ENCODE data around the gene MAGI1. TPM values are rescaled to one million over a fixed set of nuclear protein-coding genes. Genes with fewer than 3 reads are reported as not detected.
"Not testable (repeated sequence)": the region's sequence is repeated elsewhere in the genome, so short reads cannot be mapped to it uniquely, and the experiment has no call there.

The MAGI1 gene
- total RNA-seq, 3 donors from 2014 or later (not counting 1 experiment from before 2014, with no cell fraction given): not detected

DNA sequence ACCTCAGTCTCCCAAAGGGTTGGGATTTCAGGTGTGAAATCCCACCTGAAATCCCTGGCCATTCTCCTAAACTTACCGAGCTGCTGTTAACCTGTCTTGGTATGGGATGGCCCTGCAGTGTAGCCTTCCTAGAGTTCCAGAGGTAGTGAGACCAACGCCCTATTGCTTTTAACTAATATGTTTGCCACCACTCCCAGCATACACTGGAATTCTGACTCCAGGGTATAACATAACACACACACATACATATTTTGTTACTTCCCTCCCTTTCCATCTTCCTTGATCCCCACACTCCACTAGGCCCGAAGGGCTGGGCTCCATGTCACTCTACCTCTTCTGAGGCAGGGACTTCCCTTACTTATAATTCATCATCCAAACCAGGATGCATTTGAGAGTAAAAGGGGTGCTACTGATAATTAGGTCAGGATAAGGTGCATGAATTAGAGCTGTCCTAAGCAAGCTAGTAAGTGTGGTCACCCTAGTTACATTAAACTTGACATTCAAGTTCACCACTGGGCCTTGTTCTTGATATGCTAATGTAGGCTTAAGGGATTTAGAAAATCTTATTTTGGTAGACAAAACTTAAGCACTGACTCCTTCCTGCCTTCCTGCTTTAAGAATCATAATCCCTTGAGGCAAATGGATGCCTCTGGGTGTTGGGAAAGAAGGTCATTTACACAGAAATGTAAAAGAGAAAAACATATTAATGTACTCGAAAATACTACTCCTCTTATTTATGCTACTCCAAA is 317.6 kb downstream of the MAGI1 start:
- Histone ChIP-seq H3K4me1 (ENCODE audit: control insufficient read depth, insufficient read depth, low read length) (no peaks in the 10 kb centered on the region), H3K36me3 (ENCODE audit: control insufficient read depth, insufficient read depth, low read length) (no peaks in the 10 kb centered on the region), H3K9me3 (ENCODE audit: control insufficient read depth, insufficient read depth, low read length) (no peaks in the 10 kb centered on the region), H3K27me3 (ENCODE audit: control insufficient read depth, insufficient read depth, low read length) (no peaks in the 10 kb centered on the region), H3K27ac (ENCODE audit: low read length) (no peak overlapping the region), H3K4me3 (ENCODE audit: low read length) (no peak overlapping the region)
- intact Hi-C loops (cut with micrococcal nuclease): no loop called here
- H3K4me1 Mint-ChIP-seq: no peaks in the 10 kb centered on the region
- ATAC-seq (no peak), DNase-seq (no peak)
- H3K9me3 Mint-ChIP-seq: peaks cover 2 to 5% of the 10 kb centered on the region in 2 donors
- TF ChIP-seq, protein P1, sequence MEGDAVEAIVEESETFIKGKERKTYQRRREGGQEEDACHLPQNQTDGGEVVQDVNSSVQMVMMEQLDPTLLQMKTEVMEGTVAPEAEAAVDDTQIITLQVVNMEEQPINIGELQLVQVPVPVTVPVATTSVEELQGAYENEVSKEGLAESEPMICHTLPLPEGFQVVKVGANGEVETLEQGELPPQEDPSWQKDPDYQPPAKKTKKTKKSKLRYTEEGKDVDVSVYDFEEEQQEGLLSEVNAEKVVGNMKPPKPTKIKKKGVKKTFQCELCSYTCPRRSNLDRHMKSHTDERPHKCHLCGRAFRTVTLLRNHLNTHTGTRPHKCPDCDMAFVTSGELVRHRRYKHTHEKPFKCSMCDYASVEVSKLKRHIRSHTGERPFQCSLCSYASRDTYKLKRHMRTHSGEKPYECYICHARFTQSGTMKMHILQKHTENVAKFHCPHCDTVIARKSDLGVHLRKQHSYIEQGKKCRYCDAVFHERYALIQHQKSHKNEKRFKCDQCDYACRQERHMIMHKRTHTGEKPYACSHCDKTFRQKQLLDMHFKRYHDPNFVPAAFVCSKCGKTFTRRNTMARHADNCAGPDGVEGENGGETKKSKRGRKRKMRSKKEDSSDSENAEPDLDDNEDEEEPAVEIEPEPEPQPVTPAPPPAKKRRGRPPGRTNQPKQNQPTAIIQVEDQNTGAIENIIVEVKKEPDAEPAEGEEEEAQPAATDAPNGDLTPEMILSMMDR (IDR thresholded peaks at IDR 0.05): no peak
- H3K36me3 Mint-ChIP-seq: no peaks in the 10 kb centered on the region
- no peak overlapping the region for H3K27ac Mint-ChIP-seq
- H3K27me3 Mint-ChIP-seq (ENCODE audit: low read depth in 2 of 2): no peaks in the 10 kb centered on the region
- 97% methylated on average over 3 of the region's 4 CpGs for WGBS (ENCODE audit: insufficient coverage)
- no peak overlapping the region for H3K4me3 Mint-ChIP-seq

DNA sequence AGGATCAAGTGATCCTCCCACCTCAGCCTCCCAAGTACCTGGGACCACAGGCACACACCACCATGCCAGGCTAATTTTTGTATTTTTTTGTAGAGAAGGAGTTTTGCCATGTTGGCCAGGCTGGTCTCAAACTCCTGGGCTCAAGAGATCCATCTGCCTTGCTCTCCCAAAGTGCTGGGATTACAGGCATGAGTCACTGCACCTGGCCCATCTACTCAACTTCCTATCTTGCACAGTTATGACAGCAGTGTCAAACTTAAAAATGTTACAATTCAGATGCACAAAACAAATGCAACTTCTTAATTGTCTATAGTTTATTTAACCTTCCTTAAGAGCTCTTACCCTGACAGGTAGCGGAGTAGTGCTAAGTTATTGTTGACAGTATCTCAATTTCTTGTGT is 319.1 kb downstream of the MAGI1 start:
- H3K9me3 ChIP-seq (ENCODE audit: control insufficient read depth, insufficient read depth, low read length); H3K36me3 ChIP-seq (ENCODE audit: control insufficient read depth, insufficient read depth, low read length); H3K27me3 ChIP-seq (ENCODE audit: control insufficient read depth, insufficient read depth, low read length); H3K4me1 ChIP-seq (ENCODE audit: control insufficient read depth, insufficient read depth, low read length); DNase-seq; H3K27ac Mint-ChIP-seq; H3K4me1 Mint-ChIP-seq; H3K4me3 Mint-ChIP-seq; H3K27ac ChIP-seq (ENCODE audit: low read length); intact Hi-C loops (cut with micrococcal nuclease); H3K4me3 ChIP-seq (ENCODE audit: low read length); ATAC-seq; H3K27me3 Mint-ChIP-seq (ENCODE audit: low read depth in 2 of 2); H3K36me3 Mint-ChIP-seq; H3K9me3 Mint-ChIP-seq: not testable (repeated sequence)
- 100% methylated on average over 1 of the region's 1 CpG for WGBS (ENCODE audit: insufficient coverage)

DNA sequence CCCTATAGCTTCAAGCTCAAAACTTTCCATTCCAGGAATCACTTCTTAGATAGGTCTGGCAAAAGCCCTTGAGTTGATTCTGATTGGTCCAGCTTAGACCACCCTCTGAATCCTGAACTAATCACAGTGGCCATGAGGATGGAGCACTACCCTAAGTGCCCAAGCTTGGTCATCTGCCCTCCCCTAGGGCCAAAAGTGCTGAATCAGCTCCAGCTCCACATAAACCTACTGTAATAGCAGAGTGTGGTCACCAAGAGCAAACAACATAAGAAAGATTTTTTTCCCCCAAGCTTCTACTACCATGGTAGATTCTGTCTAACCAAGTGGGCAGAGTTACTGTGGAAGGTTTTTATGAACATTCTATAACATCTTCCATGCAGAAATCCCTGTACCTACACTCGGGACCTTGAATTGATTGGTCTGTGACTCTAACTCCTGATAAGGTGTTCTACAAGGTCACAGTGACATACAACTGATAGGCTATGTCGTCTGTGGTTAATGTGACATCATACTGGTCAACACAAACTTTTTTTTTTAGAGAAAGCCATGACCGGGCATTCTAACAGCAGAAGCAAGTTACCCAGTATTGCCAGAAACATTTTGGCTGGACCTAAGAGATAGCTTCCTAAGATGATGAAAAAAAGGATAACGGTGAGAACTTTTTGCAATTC is 320.9 kb downstream of the MAGI1 start:
- WGBS (ENCODE audit: insufficient coverage): 74% methylated on average over 4 of the region's 4 CpGs
- no peaks in the 10 kb centered on the region for H3K36me3 Mint-ChIP-seq
- no peaks in the 10 kb centered on the region for H3K4me1 ChIP-seq (ENCODE audit: control insufficient read depth, insufficient read depth, low read length)
- ATAC-seq (no peak), DNase-seq (no peak)
- no peak overlapping the region for H3K27ac Mint-ChIP-seq
- peaks cover 2 to 5% of the 10 kb centered on the region in 2 donors for H3K9me3 Mint-ChIP-seq
- no peaks in the 10 kb centered on the region for H3K9me3 ChIP-seq (ENCODE audit: control insufficient read depth, insufficient read depth, low read length)
- no peaks in the 10 kb centered on the region for H3K27me3 ChIP-seq (ENCODE audit: control insufficient read depth, insufficient read depth, low read length)
- no peaks in the 10 kb centered on the region for H3K27me3 Mint-ChIP-seq (ENCODE audit: low read depth in 2 of 2)
- H3K36me3 ChIP-seq (ENCODE audit: control insufficient read depth, insufficient read depth, low read length): no peaks in the 10 kb centered on the region
- TF ChIP-seq, protein P1 (IDR thresholded peaks at IDR 0.05): no peak
- no peak overlapping the region for H3K27ac ChIP-seq (ENCODE audit: low read length)
- no peak overlapping the region for H3K4me3 Mint-ChIP-seq
- no peaks in the 10 kb centered on the region for H3K4me1 Mint-ChIP-seq
- intact Hi-C loops (cut with micrococcal nuclease): no loop called here
- no peak overlapping the region for H3K4me3 ChIP-seq (ENCODE audit: low read length)

DNA sequence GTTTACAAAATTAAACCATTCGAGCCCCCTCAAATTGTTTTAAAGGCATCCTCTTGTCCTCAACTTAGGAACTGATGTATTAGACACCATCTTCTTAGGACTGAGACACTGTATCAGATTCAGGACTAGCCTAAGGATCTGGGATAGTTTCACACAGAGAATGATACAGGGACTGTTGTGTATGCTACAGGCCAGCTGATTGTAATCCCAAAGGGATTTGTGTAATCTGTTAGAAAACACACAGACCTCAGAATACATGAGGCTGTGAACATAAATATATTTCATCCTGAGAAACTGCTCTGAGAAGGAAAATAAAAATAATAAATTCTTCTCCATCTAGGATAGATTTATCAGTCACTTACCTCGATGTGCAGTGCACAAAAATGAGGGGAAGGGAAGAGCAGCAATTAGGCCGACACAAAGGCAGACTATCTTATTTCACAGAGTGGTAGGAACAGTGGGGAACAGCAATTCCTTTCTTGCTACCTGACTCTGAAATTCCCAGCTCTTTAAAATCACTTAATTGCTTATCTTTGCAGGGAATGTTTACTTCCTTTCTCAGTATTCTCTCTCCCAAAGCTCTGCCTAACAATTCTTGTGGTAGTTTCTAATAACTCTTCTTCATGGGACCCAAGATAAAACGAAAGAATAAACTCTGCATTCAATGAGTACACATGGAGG is 322.5 kb downstream of the MAGI1 start:
- no peaks in the 10 kb centered on the region for H3K27me3 ChIP-seq (ENCODE audit: control insufficient read depth, insufficient read depth, low read length)
- H3K4me3 Mint-ChIP-seq: no peak overlapping the region
- no peaks in the 10 kb centered on the region for H3K4me1 ChIP-seq (ENCODE audit: control insufficient read depth, insufficient read depth, low read length)
- H3K9me3 Mint-ChIP-seq: peaks cover 2% of the 10 kb centered on the region in 2 donors
- no peaks in the 10 kb centered on the region for H3K9me3 ChIP-seq (ENCODE audit: control insufficient read depth, insufficient read depth, low read length)
- no peak overlapping the region for H3K27ac Mint-ChIP-seq
- intact Hi-C loops (cut with micrococcal nuclease): no loop called here
- WGBS (ENCODE audit: insufficient coverage): 74% methylated on average over 3 of the region's 4 CpGs
- no peak overlapping the region for H3K4me3 ChIP-seq (ENCODE audit: low read length)
- TF ChIP-seq, protein P1 (IDR thresholded peaks at IDR 0.05): no peak
- DNase-seq: no peak
- no peaks in the 10 kb centered on the region for H3K27me3 Mint-ChIP-seq (ENCODE audit: low read depth in 2 of 2)
- no peaks in the 10 kb centered on the region for H3K4me1 Mint-ChIP-seq
- H3K36me3 ChIP-seq (ENCODE audit: control insufficient read depth, insufficient read depth, low read length): no peaks in the 10 kb centered on the region
- no peak for ATAC-seq
- no peak overlapping the region for H3K27ac ChIP-seq (ENCODE audit: low read length)
- no peaks in the 10 kb centered on the region for H3K36me3 Mint-ChIP-seq

Data from natural killer cell (primary cell).